Stimulated activated CD4-positive, alpha-beta T cell treated with anti-CD3 and anti-CD28 coated beads, Interleukin-1b, Interleukin-23, amount 100 ng/mL, for 1 hour (primary cell): ENCODE data around the gene TMEM86A.
A peak's percentile ranks its signal among the peaks of the same experiment; 100 is the strongest.

Source experiments
- DNase-seq, 2 donors: peaks; one replicate each; pipeline ENCODE4 v3.0.0-alpha.2; 2020; ENCODE audit warnings: low read depth in 2 of 2

The TMEM86A gene

GRCh38 chr11:18726040-18726439, 27.5 kb downstream of the TMEM86A start, which contains the start of gene IGSF22:
Gene IGSF22 (minus strand): TSS chr11:18726188. CDS start chr11:18724236, 1,952 bp downstream.
- DNase-seq: no peak

GRCh38 chr11:18727479-18728236, 29.1 kb downstream of the TMEM86A start:
- DNase-seq: no peak

GRCh38 chr11:18728658-18729057, 30.1 kb downstream of the TMEM86A start:
- no peak for DNase-seq

- no peak for DNase-seq
These were observed 30.8 kb downstream of the TMEM86A start for GRCh38 chr11:18729426-18729825.

- no peak for DNase-seq
These were observed 31.4 kb downstream of the TMEM86A start for GRCh38 chr11:18730020-18730419.

GRCh38 chr11:18731441-18731840, 32.9 kb downstream of the TMEM86A start:
- no peak for DNase-seq

GRCh38 chr11:18731949-18732821, 33.6 kb downstream of the TMEM86A start:
- peak; percentile 45 to 55 for DNase-seq

- no peak for DNase-seq
These were observed 34.6 kb downstream of the TMEM86A start for GRCh38 chr11:18733202-18733601.

- DNase-seq: no peak
These were observed 38.1 kb downstream of the TMEM86A start for GRCh38 chr11:18736590-18737148.

- no peak for DNase-seq
These were observed 39.1 kb downstream of the TMEM86A start for GRCh38 chr11:18737642-18738041.

GRCh38 chr11:18739685-18740084, 41.1 kb downstream of the TMEM86A start:
- no peak for DNase-seq

- no peak for DNase-seq
These were observed 43.2 kb downstream of the TMEM86A start for GRCh38 chr11:18741783-18742182.

- no peak for DNase-seq
These were observed 44.8 kb downstream of the TMEM86A start for GRCh38 chr11:18743365-18743764.

GRCh38 chr11:18743900-18744514, 45.4 kb downstream of the TMEM86A start:
- no peak for DNase-seq

GRCh38 chr11:18745251-18745650, 46.7 kb downstream of the TMEM86A start:
- no peak for DNase-seq

- DNase-seq: no peak
These were observed 50.3 kb downstream of the TMEM86A start for GRCh38 chr11:18748766-18749365.

- DNase-seq: no peak
These were observed 51.2 kb downstream of the TMEM86A start for GRCh38 chr11:18749681-18750319.

- no peak for DNase-seq
These were observed 52.4 kb downstream of the TMEM86A start for GRCh38 chr11:18750944-18751343.

- DNase-seq: no peak
These were observed 53.9 kb downstream of the TMEM86A start for GRCh38 chr11:18752502-18752901.

- DNase-seq: no peak
These were observed 55.7 kb downstream of the TMEM86A start for GRCh38 chr11:18754308-18754707.
